DMS79 (cell line): ENCODE measurements around the gene RGS2.

Experiments
- DNase-seq: peaks from one replicate; lab custom pipeline; 2025; lab: John Stamatoyannopoulos, UW

The RGS2 gene

GRCh38 chr1:192808518-192809306, at the start of gene RGS2:
Gene RGS2 (plus strand): TSS chr1:192809039. CDS start chr1:192809072, 33 bp downstream.
- peak; percentile 61 for DNase-seq

- DNase-seq: no peak
Observed at GRCh38 chr1:192759104-192759503, 49.7 kb upstream of the RGS2 start.

- DNase-seq: no peak
Observed at GRCh38 chr1:192762265-192762664, 46.6 kb upstream of the RGS2 start.

GRCh38 chr1:192763243-192763642, 45.6 kb upstream of the RGS2 start:
- DNase-seq: no peak

GRCh38 chr1:192763756-192764155, 45.1 kb upstream of the RGS2 start:
- no peak for DNase-seq

- no peak for DNase-seq
Observed at GRCh38 chr1:192764675-192765074, 44.2 kb upstream of the RGS2 start.

GRCh38 chr1:192766009-192766625, 42.7 kb upstream of the RGS2 start:
- DNase-seq: no peak

GRCh38 chr1:192766876-192767275, 42.0 kb upstream of the RGS2 start:
- no peak for DNase-seq

GRCh38 chr1:192767798-192768197, 41.0 kb upstream of the RGS2 start:
- no peak for DNase-seq

GRCh38 chr1:192768463-192768862, 40.4 kb upstream of the RGS2 start:
- DNase-seq: no peak

- DNase-seq: no peak
Observed at GRCh38 chr1:192771341-192771740, 37.5 kb upstream of the RGS2 start.

- no peak for DNase-seq
Observed at GRCh38 chr1:192775631-192776030, 33.2 kb upstream of the RGS2 start.

- DNase-seq: no peak
Observed at GRCh38 chr1:192776206-192776605, 32.6 kb upstream of the RGS2 start.

GRCh38 chr1:192776998-192777397, 31.8 kb upstream of the RGS2 start:
- no peak for DNase-seq

- no peak for DNase-seq
Observed at GRCh38 chr1:192783791-192784190, 25.0 kb upstream of the RGS2 start.

GRCh38 chr1:192784397-192784796, 24.4 kb upstream of the RGS2 start:
- DNase-seq: no peak

- no peak for DNase-seq
Observed at GRCh38 chr1:192786576-192786975, 22.3 kb upstream of the RGS2 start.

GRCh38 chr1:192787914-192788585, 20.8 kb upstream of the RGS2 start:
- DNase-seq: no peak

GRCh38 chr1:192789871-192790270, 19.0 kb upstream of the RGS2 start:
- no peak for DNase-seq

- no peak for DNase-seq
Observed at GRCh38 chr1:192792628-192793027, 16.2 kb upstream of the RGS2 start.

- DNase-seq: no peak
Observed at GRCh38 chr1:192793983-192794767, 14.7 kb upstream of the RGS2 start.

- no peak for DNase-seq
Observed at GRCh38 chr1:192794768-192795035, 14.1 kb upstream of the RGS2 start.
